ENCODE results near the gene RPL26.

The RPL26 gene

DNA sequence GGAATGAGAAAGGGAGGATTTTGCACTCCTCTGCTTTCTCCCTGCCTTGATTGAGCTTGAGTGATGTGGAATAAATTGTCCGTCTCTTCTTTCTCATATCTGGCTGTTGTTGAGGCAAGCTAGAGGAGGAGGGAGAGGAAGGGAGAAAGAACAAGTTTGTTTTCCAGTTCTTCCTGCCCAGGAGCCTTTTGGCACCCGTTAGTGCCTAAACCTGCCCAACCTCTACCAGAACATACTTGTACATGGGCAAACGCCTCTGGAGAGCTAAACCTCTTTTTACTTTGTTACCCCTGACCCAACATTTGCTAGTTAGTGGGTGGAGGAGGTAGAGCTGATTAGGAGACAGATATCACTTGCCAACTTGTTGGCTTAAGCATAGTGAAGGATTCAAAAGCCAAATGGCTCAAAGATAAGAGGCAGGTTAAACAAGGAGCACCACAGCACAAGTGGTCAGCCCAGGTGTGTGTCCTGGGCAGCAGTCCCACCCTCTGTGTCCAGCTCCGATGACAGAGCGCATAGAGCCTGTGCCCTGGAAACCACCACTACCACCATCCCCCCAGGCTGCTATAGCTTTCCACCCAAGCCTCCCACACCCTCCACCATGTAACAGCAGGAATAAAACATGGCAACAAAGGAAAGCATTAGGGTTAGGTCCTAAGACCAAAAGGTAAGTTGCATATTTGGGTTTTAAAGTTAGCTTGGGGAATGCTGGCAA is 36.9 kb downstream of the RPL26 start:
- no peak overlapping the region for H2BK15ac ChIP-seq (ENCODE audit: low read length)
- H3K4me2 ChIP-seq (ENCODE audit: insufficient read depth, low read length, poor library complexity, severe bottlenecking), result no peak overlapping the region
- DNase-seq (ENCODE audit: low spot score), result no peak
- no peak overlapping the region for H2BK12ac ChIP-seq (ENCODE audit: low read length)
- no peak overlapping the region for H2BK5ac ChIP-seq (ENCODE audit: low read length)
- no peak overlapping the region for H4K8ac ChIP-seq (ENCODE audit: low read depth, low read length)
- peaks cover 0 to 21% (median 0%) of the 10 kb centered on the region in 3 experiments for H3K27me3 ChIP-seq (ENCODE audit: control insufficient read depth in 3 of 3, insufficient read depth in 3 of 3, low read depth in 1 of 3, low read length in 3 of 3)
- H2AK5ac ChIP-seq (ENCODE audit: low read depth, low read length), result no peak overlapping the region
- H3K79me1 ChIP-seq (ENCODE audit: low read depth, low read length), result no peaks in the 10 kb centered on the region
- no peak overlapping the region for H3K4ac ChIP-seq (ENCODE audit: low read length)
- no peak overlapping the region for H2AFZ ChIP-seq (ENCODE audit: low read length)
- H3K18ac ChIP-seq (ENCODE audit: low read length), result no peak overlapping the region
- no peak overlapping the region for H2BK120ac ChIP-seq (ENCODE audit: low read depth, low read length)
- no peak overlapping the region for H4K91ac ChIP-seq (ENCODE audit: low read depth, low read length, poor library complexity)
- H3K36me3 ChIP-seq (replicated peaks in 1 of 2; ENCODE audit: control insufficient read depth in 2 of 2, insufficient read depth in 2 of 2, low read length in 2 of 2), result no peaks in the 10 kb centered on the region
- no peak overlapping the region for H3K27ac ChIP-seq (replicated peaks; ENCODE audit: low read length)
- H3K4me1 ChIP-seq (ENCODE audit: control insufficient read depth in 2 of 2, insufficient read depth in 1 of 2, low read depth in 1 of 2, low read length in 2 of 2), result peaks cover 2 to 3% of the 10 kb centered on the region in 2 donors
- no peak overlapping the region for H3K14ac ChIP-seq (ENCODE audit: low read length)
- H3K4me3 ChIP-seq (ENCODE audit: low read length in 2 of 2), result peak overlapping the region in 1 of 2 donors; percentile 50
- H3K23ac ChIP-seq (ENCODE audit: low read depth, low read length, poor library complexity), result no peak overlapping the region
- no CpG with 5 or more reads among the region's 5 CpGs for WGBS, 2 donors (ENCODE audit: extremely low coverage in 2 of 2, insufficient read length in 2 of 2, insufficient replicate concordance in 1 of 2)
- no peaks in the 10 kb centered on the region for H3K9me3 ChIP-seq (replicated peaks in 1 of 2; ENCODE audit: control insufficient read depth in 2 of 2, insufficient read depth in 1 of 2, low read depth in 1 of 2, low read length in 2 of 2)
- no peak overlapping the region for H3K9ac ChIP-seq (ENCODE audit: low read depth, low read length, poor library complexity)

GRCh38 chr17:8345052-8345690 is 37.8 kb downstream of the RPL26 start:
- Histone ChIP-seq H4K91ac (ENCODE audit: low read depth, low read length, poor library complexity) (no peak overlapping the region), H3K4me2 (ENCODE audit: insufficient read depth, low read length, poor library complexity, severe bottlenecking) (no peak overlapping the region), H4K8ac (ENCODE audit: low read depth, low read length) (no peak overlapping the region), H3K4me3 (ENCODE audit: low read length in 2 of 2) (no peak overlapping the region), H2AK5ac (ENCODE audit: low read depth, low read length) (no peak overlapping the region), H3K27ac (replicated peaks; ENCODE audit: low read length) (no peak overlapping the region), H3K36me3 (replicated peaks in 1 of 2; ENCODE audit: control insufficient read depth in 2 of 2, insufficient read depth in 2 of 2, low read length in 2 of 2) (no peaks in the 10 kb centered on the region), H3K14ac (ENCODE audit: low read length) (no peak overlapping the region), H2BK5ac (ENCODE audit: low read length) (no peak overlapping the region), H3K9ac (ENCODE audit: low read depth, low read length, poor library complexity) (no peak overlapping the region), H2BK15ac (ENCODE audit: low read length) (no peak overlapping the region), H2BK120ac (ENCODE audit: low read depth, low read length) (no peak overlapping the region), H3K4ac (ENCODE audit: low read length) (no peak overlapping the region), H3K4me1 (ENCODE audit: control insufficient read depth in 2 of 2, insufficient read depth in 1 of 2, low read depth in 1 of 2, low read length in 2 of 2) (peaks cover 2 to 3% of the 10 kb centered on the region in 2 donors), H2AFZ (ENCODE audit: low read length) (no peak overlapping the region), H3K27me3 (ENCODE audit: control insufficient read depth in 3 of 3, insufficient read depth in 3 of 3, low read depth in 1 of 3, low read length in 3 of 3) (peaks cover 0 to 21% (median 0%) of the 10 kb centered on the region in 3 experiments), H3K23ac (ENCODE audit: low read depth, low read length, poor library complexity) (no peak overlapping the region), H3K79me1 (ENCODE audit: low read depth, low read length) (no peaks in the 10 kb centered on the region), H3K9me3 (replicated peaks in 1 of 2; ENCODE audit: control insufficient read depth in 2 of 2, insufficient read depth in 1 of 2, low read depth in 1 of 2, low read length in 2 of 2) (no peaks in the 10 kb centered on the region), H2BK12ac (ENCODE audit: low read length) (no peak overlapping the region), H3K18ac (ENCODE audit: low read length) (no peak overlapping the region)
- WGBS, 2 donors (ENCODE audit: extremely low coverage in 2 of 2, insufficient read length in 2 of 2, insufficient replicate concordance in 1 of 2), result no CpG with 5 or more reads among the region's 6 CpGs
- DNase-seq (ENCODE audit: low spot score), result no peak

DNA sequence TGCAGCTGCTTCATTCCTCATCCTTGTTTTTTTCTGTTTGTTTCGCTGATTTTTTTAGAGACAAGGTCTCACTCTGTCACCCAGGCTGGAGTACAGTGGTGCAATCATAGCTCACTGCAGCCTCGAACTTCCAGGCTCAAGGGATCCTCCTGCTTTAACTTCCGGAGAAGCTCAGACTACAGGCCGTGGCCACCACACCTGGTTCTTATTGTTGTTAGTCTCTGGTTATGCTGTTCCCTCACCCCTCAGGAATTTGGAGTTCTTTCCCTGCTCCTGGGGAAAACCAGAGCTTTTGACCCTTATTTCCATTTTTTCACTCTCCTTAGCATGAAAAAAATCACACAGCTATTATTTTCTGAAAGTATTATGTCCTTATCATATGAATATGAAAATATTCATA is 41.5 kb downstream of the RPL26 start:
- Histone ChIP-seq H2AFZ (ENCODE audit: low read length) (no peak overlapping the region), H3K18ac (ENCODE audit: low read length) (no peak overlapping the region), H3K4ac (ENCODE audit: low read length) (no peak overlapping the region), H3K4me2 (ENCODE audit: insufficient read depth, low read length, poor library complexity, severe bottlenecking) (no peak overlapping the region), H3K79me1 (ENCODE audit: low read depth, low read length) (no peaks in the 10 kb centered on the region), H3K4me3 (ENCODE audit: low read length in 2 of 2) (no peak overlapping the region), H3K23ac (ENCODE audit: low read depth, low read length, poor library complexity) (no peak overlapping the region), H2BK5ac (ENCODE audit: low read length) (no peak overlapping the region), H3K9me3 (replicated peaks in 1 of 2; ENCODE audit: control insufficient read depth in 2 of 2, insufficient read depth in 1 of 2, low read depth in 1 of 2, low read length in 2 of 2) (no peaks in the 10 kb centered on the region), H3K27me3 (ENCODE audit: control insufficient read depth in 3 of 3, insufficient read depth in 3 of 3, low read depth in 1 of 3, low read length in 3 of 3) (peaks cover 0 to 25% (median 0%) of the 10 kb centered on the region in 3 experiments), H4K91ac (ENCODE audit: low read depth, low read length, poor library complexity) (no peak overlapping the region), H2BK120ac (ENCODE audit: low read depth, low read length) (no peak overlapping the region), H2BK15ac (ENCODE audit: low read length) (no peak overlapping the region), H3K36me3 (replicated peaks in 1 of 2; ENCODE audit: control insufficient read depth in 2 of 2, insufficient read depth in 2 of 2, low read length in 2 of 2) (no peaks in the 10 kb centered on the region), H3K14ac (ENCODE audit: low read length) (no peak overlapping the region), H4K8ac (ENCODE audit: low read depth, low read length) (no peak overlapping the region), H2BK12ac (ENCODE audit: low read length) (no peak overlapping the region), H3K4me1 (ENCODE audit: control insufficient read depth in 2 of 2, insufficient read depth in 1 of 2, low read depth in 1 of 2, low read length in 2 of 2) (peaks cover 12% of the 10 kb centered on the region in 2 donors), H3K9ac (ENCODE audit: low read depth, low read length, poor library complexity) (no peak overlapping the region), H2AK5ac (ENCODE audit: low read depth, low read length) (no peak overlapping the region), H3K27ac (replicated peaks; ENCODE audit: low read length) (no peak overlapping the region)
- WGBS, 2 donors (ENCODE audit: extremely low coverage in 2 of 2, insufficient read length in 2 of 2, insufficient replicate concordance in 1 of 2), result no CpG with 5 or more reads among the region's 4 CpGs
- DNase-seq (ENCODE audit: low spot score), result no peak

GRCh38 chr17:8339540-8339939 is 43.5 kb downstream of the RPL26 start, which contains the start of gene ODF4:
TSS of gene ODF4 (plus strand) at chr17:8339840. CDS start at chr17:8340052, 212 bp downstream.
- no peak within 1 kb of the TSS for H4K91ac ChIP-seq (ENCODE audit: low read depth, low read length, poor library complexity)
- DNase-seq (ENCODE audit: low spot score), result no peak
- no peak within 1 kb of the TSS for H2BK12ac ChIP-seq (ENCODE audit: low read length)
- no CpG with 5 or more reads among the region's 2 CpGs for WGBS, 2 donors (ENCODE audit: extremely low coverage in 2 of 2, insufficient read length in 2 of 2, insufficient replicate concordance in 1 of 2)
- no peaks in the 10 kb centered on the region for H3K36me3 ChIP-seq (replicated peaks in 1 of 2; ENCODE audit: control insufficient read depth in 2 of 2, insufficient read depth in 2 of 2, low read length in 2 of 2)
- H3K14ac ChIP-seq (ENCODE audit: low read length), result no peak within 1 kb of the TSS
- no peak within 1 kb of the TSS for H3K4ac ChIP-seq (ENCODE audit: low read length)
- no peak within 1 kb of the TSS for H2AK5ac ChIP-seq (ENCODE audit: low read depth, low read length)
- H3K79me1 ChIP-seq (ENCODE audit: low read depth, low read length), result no peaks in the 10 kb centered on the region
- H3K4me2 ChIP-seq (ENCODE audit: insufficient read depth, low read length, poor library complexity, severe bottlenecking), result no peak within 1 kb of the TSS
- H3K27ac ChIP-seq (replicated peaks; ENCODE audit: low read length), result no peak within 1 kb of the TSS
- H2BK15ac ChIP-seq (ENCODE audit: low read length), result no peak within 1 kb of the TSS
- peak within 1 kb of the TSS; percentile 21 for H2AFZ ChIP-seq (ENCODE audit: low read length)
- no peak within 1 kb of the TSS for H3K4me3 ChIP-seq (ENCODE audit: low read length in 2 of 2)
- no peaks in the 10 kb centered on the region for H3K9me3 ChIP-seq (replicated peaks in 1 of 2; ENCODE audit: control insufficient read depth in 2 of 2, insufficient read depth in 1 of 2, low read depth in 1 of 2, low read length in 2 of 2)
- H2BK120ac ChIP-seq (ENCODE audit: low read depth, low read length), result no peak within 1 kb of the TSS
- no peak within 1 kb of the TSS for H4K8ac ChIP-seq (ENCODE audit: low read depth, low read length)
- H3K23ac ChIP-seq (ENCODE audit: low read depth, low read length, poor library complexity), result no peak within 1 kb of the TSS
- H2BK5ac ChIP-seq (ENCODE audit: low read length), result no peak within 1 kb of the TSS
- H3K9ac ChIP-seq (ENCODE audit: low read depth, low read length, poor library complexity), result no peak within 1 kb of the TSS
- H3K27me3 ChIP-seq (ENCODE audit: control insufficient read depth in 3 of 3, insufficient read depth in 3 of 3, low read depth in 1 of 3, low read length in 3 of 3), result peaks cover 0 to 12% (median 0%) of the 10 kb centered on the region in 3 experiments
- H3K18ac ChIP-seq (ENCODE audit: low read length), result peak within 1 kb of the TSS; percentile 9
- H3K4me1 ChIP-seq (ENCODE audit: control insufficient read depth in 2 of 2, insufficient read depth in 1 of 2, low read depth in 1 of 2, low read length in 2 of 2), result peaks cover 12% of the 10 kb centered on the region in 2 donors

All from neuronal stem cell (in vitro differentiated cells).